ENCODE data around the gene NTM.

DNA sequence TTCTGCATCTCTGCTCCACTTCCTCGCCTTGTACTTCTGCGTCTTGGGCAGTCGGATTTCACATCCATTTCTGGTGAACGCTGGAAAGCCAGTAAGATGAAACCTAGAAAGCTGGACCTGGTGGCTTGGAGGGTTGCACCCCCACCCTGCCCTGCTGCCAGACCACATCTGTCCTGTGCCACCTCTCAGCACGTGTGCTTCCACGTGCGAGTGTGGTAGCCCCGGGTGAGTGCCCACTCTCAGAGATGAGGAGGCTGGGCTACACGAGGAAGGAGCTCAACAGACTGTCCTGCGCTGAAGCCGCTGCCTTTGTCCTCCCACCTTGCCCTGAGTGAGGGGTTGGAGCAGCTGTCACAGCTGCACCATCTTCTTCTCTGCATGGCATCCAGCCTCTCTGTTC lies 77.5 kb downstream of the NTM start:
- TF ChIP-seq, protein P1, sequence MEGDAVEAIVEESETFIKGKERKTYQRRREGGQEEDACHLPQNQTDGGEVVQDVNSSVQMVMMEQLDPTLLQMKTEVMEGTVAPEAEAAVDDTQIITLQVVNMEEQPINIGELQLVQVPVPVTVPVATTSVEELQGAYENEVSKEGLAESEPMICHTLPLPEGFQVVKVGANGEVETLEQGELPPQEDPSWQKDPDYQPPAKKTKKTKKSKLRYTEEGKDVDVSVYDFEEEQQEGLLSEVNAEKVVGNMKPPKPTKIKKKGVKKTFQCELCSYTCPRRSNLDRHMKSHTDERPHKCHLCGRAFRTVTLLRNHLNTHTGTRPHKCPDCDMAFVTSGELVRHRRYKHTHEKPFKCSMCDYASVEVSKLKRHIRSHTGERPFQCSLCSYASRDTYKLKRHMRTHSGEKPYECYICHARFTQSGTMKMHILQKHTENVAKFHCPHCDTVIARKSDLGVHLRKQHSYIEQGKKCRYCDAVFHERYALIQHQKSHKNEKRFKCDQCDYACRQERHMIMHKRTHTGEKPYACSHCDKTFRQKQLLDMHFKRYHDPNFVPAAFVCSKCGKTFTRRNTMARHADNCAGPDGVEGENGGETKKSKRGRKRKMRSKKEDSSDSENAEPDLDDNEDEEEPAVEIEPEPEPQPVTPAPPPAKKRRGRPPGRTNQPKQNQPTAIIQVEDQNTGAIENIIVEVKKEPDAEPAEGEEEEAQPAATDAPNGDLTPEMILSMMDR (IDR thresholded peaks at IDR 0.05; ENCODE audit: low read depth, low read length): no peak
- TF ChIP-seq EZH2phosphoT487 (IDR thresholded peaks at IDR 0.05; ENCODE audit: low read depth): no peak

Measured in OCI-LY3 (cell line).